GM12878 (cell line): ENCODE measurements around the gene PIR. TPM values are rescaled to one million over a fixed set of nuclear protein-coding genes. Genes with fewer than 3 reads are reported as not detected.

ENCODE experiments used
- ATAC-seq: fragments of 200-7000 bp; cut with Tn5 transposase; 3 replicates; pipeline ENCODE4 v1.9.1; 2020; ENCODE audit warnings: mild to moderate bottlenecking, moderate library complexity
- BruUV-seq: library from RNA; stranded (reverse); fragments of 400-500 nt; replicated peaks from 2 replicates; lab custom pipeline; 2021; lab: Mats Ljungman, UMichigan
- CTCF ChIA-PET: fragments of 300-600 bp; sonication (Branson Sonifier 250); formaldehyde crosslinking; extraction: SDS; loops from one replicate; lab custom pipeline; 2021; ENCODE audit warnings: inconsistent platforms; lab: Yijun Ruan, JAX
- POLR2A ChIA-PET: fragments of 350-600 bp; formaldehyde crosslinking; extraction: SDS; loops from one replicate; lab custom pipeline; 2021; ENCODE audit warnings: inconsistent platforms; lab: Charles Lee
- RAD21 ChIA-PET: fragments of 300-600 bp; sonication (Branson Sonifier 250); formaldehyde crosslinking; loops from one replicate; lab custom pipeline; 2023; ENCODE audit warnings: antibody characterized with exemption; ENCODE audit not compliant: unreplicated experiment; lab: Charles Lee
- SMC1A ChIA-PET: fragments of 300-600 bp; sonication (Branson Sonifier 250); formaldehyde crosslinking; loops from one replicate; lab custom pipeline; 2023; ENCODE audit not compliant: unreplicated experiment, uncharacterized antibody; lab: Charles Lee
- DNase-seq: peaks from one replicate; pipeline ENCODE4 v3.0.0-alpha.2; 2011; ENCODE audit warnings: low read depth, low spot score
- FAIRE-seq: peaks from 3 replicates; lab custom pipeline; 2011; peaks lifted over from hg19 to GRCh38; lab: Jason Lieb, UNC
- H2AFZ ChIP-seq: 2 replicates; pipeline ENCODE4 v1.6.0; 2011; ENCODE audit warnings: low read depth, low read length, control low read depth; ENCODE audit not compliant: control insufficient read depth
- H3K27ac ChIP-seq: 2 replicates; pipeline ENCODE4 v1.5.1; 2011; ENCODE audit warnings: control low read depth; ENCODE audit not compliant: control insufficient read depth, insufficient read depth
- H3K27me3 ChIP-seq, 2 experiments: replicated peaks in 1 of 2; 2 replicates each; pipeline versions ENCODE4 v1.6.0 to v1.6.1; 2011; ENCODE audit warnings: low read length in 1 of 2; ENCODE audit not compliant: control insufficient read depth in 2 of 2, insufficient read depth in 2 of 2
- H3K36me3 ChIP-seq, 2 experiments: 2 replicates each; pipeline ENCODE4 v1.5.1; 2011; ENCODE audit warnings: low read length in 1 of 2; ENCODE audit not compliant: control insufficient read depth in 2 of 2, insufficient read depth in 2 of 2
- H3K4me1 ChIP-seq: 2 replicates; pipeline ENCODE4 v1.6.1; 2011; ENCODE audit warnings: mild to moderate bottlenecking, low read length, moderate library complexity, mixed read lengths; ENCODE audit not compliant: control insufficient read depth, insufficient read depth
- H3K4me2 ChIP-seq: 2 replicates; pipeline ENCODE4 v1.6.0; 2011; ENCODE audit warnings: control low read depth; ENCODE audit not compliant: control insufficient read depth, insufficient read depth
- H3K4me3 ChIP-seq: fragments of 200-600 bp; sonication (generic); 2 replicates; pipeline ENCODE4 v1.5.1; 2016
- H3K79me2 ChIP-seq: 2 replicates; pipeline ENCODE4 v1.6.0; 2011; ENCODE audit warnings: low read length; ENCODE audit not compliant: control insufficient read depth, insufficient read depth
- H3K9ac ChIP-seq: 2 replicates; pipeline ENCODE4 v1.8.0; 2011; ENCODE audit warnings: low read length, control low read depth, mixed read lengths; ENCODE audit not compliant: control insufficient read depth, insufficient read depth
- H3K9me3 ChIP-seq: replicated peaks from 3 replicates; pipeline ENCODE4 v1.5.1; 2011; ENCODE audit warnings: mild to moderate bottlenecking, low read length; ENCODE audit not compliant: control insufficient read depth, insufficient read depth
- H4K20me1 ChIP-seq: 2 replicates; pipeline ENCODE4 v1.6.0; 2011; ENCODE audit not compliant: control insufficient read depth, insufficient read depth
- ATF2 ChIP-seq: IDR thresholded peaks from 2 replicates; pipeline ENCODE4 v1.6.1; 2012; ENCODE audit warnings: low read length, inconsistent platforms
- ATF3 ChIP-seq: IDR thresholded peaks from 2 replicates; pipeline ENCODE4 v1.6.1; 2011; ENCODE audit warnings: low read depth, mild to moderate bottlenecking, low read length, moderate library complexity, borderline replicate concordance; ENCODE audit errors: extremely low read depth
- BACH1 ChIP-seq: fragments of 450-650 bp; IDR thresholded peaks from 2 replicates; pipeline ENCODE4 v1.6.1; 2017; ENCODE audit warnings: mild to moderate bottlenecking, borderline replicate concordance
- CBX3 ChIP-seq: fragments of 200-600 bp; sonication (generic); IDR thresholded peaks from 2 replicates; pipeline ENCODE4 v1.6.1; 2016; ENCODE audit warnings: low read depth, borderline replicate concordance
- CREM ChIP-seq: IDR thresholded peaks from 2 replicates; pipeline ENCODE4 v1.6.1; 2014; ENCODE audit warnings: antibody characterized with exemption, low read depth
- WGBS: methylation state at CpG from one replicate; pipeline ENCODE4 v1.1.6; 2016; ENCODE audit warnings: low lambda C conversion rate; ENCODE audit not compliant: insufficient replicate concordance, insufficient coverage; ENCODE audit errors: missing lambda C conversion rate; 5-methylcytosine and 5-hydroxymethylcytosine counted together
- in situ Hi-C: fragments of 300-500 bp; cut with MboI; formaldehyde crosslinking; loops from 9 replicates; pipeline ENCODE4 v1.14.3; 2018; ENCODE audit warnings: mixed read lengths
- intact Hi-C: fragments of 100-400 bp; cut with micrococcal nuclease; formaldehyde crosslinking; loops from one replicate; pipeline ENCODE4 v1.14.2; 2022; ENCODE audit not compliant: unreplicated experiment
- polyA plus RNA-seq, 11 experiments: library from polyadenylated mRNA; depleted of rRNA in 4 of 11; unstranded in 6 of 11; stranded (reverse) in 5 of 11; fragments of >200 nt; fragmentation: Nextera tagmentation in 4 of 11; fragmentation: Illumina TruSeq in 1 of 11; extraction: Ambion mirVana in 4 of 11; extraction: Trizol in 1 of 11; gene quantifications; 1 replicate in 1 of 11; 2 replicates in 10 of 11; pipeline versions ENCODE4 v1.2.1 to v1.2.3, GENCODE V29; 2011 to 2016; ENCODE audit warnings: inconsistent platforms in 2 of 11, missing spikeins in 2 of 11, low read depth in 1 of 11
- total RNA-seq, 4 experiments: library from RNA; depleted of rRNA in 3 of 4; stranded (reverse); fragments of >200 nt in 3 of 4; fragmentation: Illumina TruSeq in 1 of 4; extraction: Trizol in 1 of 4; gene quantifications; 2 replicates each; pipeline versions ENCODE4 v1.2.1 to v1.2.3, GENCODE V29; 2013 to 2021

PIR gene
- total and polyA plus RNA-seq, 10 of the 15 experiments (the other 5 are each of a cell fraction or from before 2014, with no cell fraction given): 3.8 to 16.5 (median 7.3) TPM

- ChIA-PET CTCF (interaction anchor here (0.9 kb wide), 1 partner anchor 39 kb away, joined by 3 read pairs; no protein-coding TSS in a partner anchor), RAD21 (no interaction called here), SMC1A (no interaction called here), POLR2A (no interaction called here)
- no peak for FAIRE-seq
- H3K4me2 ChIP-seq: no peak overlapping the region
- H3K36me3 ChIP-seq: no peaks in the 10 kb centered on the region
- H2AFZ ChIP-seq: no peak overlapping the region
- no TSS peak for BruUV-seq
- H3K27ac ChIP-seq: no peak overlapping the region
- H3K9ac ChIP-seq: no peak overlapping the region
- no peak for ATAC-seq
- DNase-seq: no peak
- intact Hi-C loops: no loop called here
- H4K20me1 ChIP-seq: no peaks in the 10 kb centered on the region
- no peaks in the 10 kb centered on the region for H3K79me2 ChIP-seq
- 74% methylated on average over 3 of the region's 3 CpGs for WGBS
- H3K4me1 ChIP-seq: no peaks in the 10 kb centered on the region
- in situ Hi-C loops: no loop called here
- no peaks in the 10 kb centered on the region; a peak in 1 of 4 replicates for H3K27me3 ChIP-seq
- H3K9me3 ChIP-seq: no peaks in the 10 kb centered on the region
- no peak overlapping the region for H3K4me3 ChIP-seq
- TF ChIP-seq ATF2 (no peak), BACH1 (no peak), CREM (no peak), CBX3 (no peak), ATF3 (no peak)
These were observed 87.3 kb downstream of the PIR start for GRCh38 chrX:15405846-15406245.
